HG02870 (cell line): Measurements from ENCODE around the gene MAGOH.
"Not testable (repeated sequence)": the region's sequence is repeated elsewhere in the genome, so short reads cannot be mapped to it uniquely, and the experiment has no call there.

Experiments used
- ATAC-seq: cut with Tn5 transposase; IDR thresholded peaks from one replicate; pipeline ENCODE4 v1.9.1; 2021; ENCODE audit warnings: mild to moderate bottlenecking, moderate library complexity; ENCODE audit not compliant: unreplicated experiment

The MAGOH gene

GRCh38 chr1:53190210-53190611, 48.1 kb downstream of the MAGOH start:
- no peak for ATAC-seq

- no peak for ATAC-seq
Observed at GRCh38 chr1:53189061-53189460, 49.3 kb downstream of the MAGOH start.

GRCh38 chr1:53188099-53188498, 50.2 kb downstream of the MAGOH start:
- ATAC-seq = no peak

- no peak for ATAC-seq
Observed at GRCh38 chr1:53187401-53187800, 50.9 kb downstream of the MAGOH start.

GRCh38 chr1:53186533-53186932, 51.8 kb downstream of the MAGOH start:
- no peak for ATAC-seq

GRCh38 chr1:53185955-53186297, 52.4 kb downstream of the MAGOH start:
- not testable (repeated sequence) for ATAC-seq

GRCh38 chr1:53183095-53183990, 55.0 kb downstream of the MAGOH start:
- ATAC-seq = no peak

GRCh38 chr1:53182716-53183094, 55.6 kb downstream of the MAGOH start:
- ATAC-seq = no peak

- ATAC-seq = no peak
Observed at GRCh38 chr1:53182111-53182593, 56.2 kb downstream of the MAGOH start.

GRCh38 chr1:53180951-53181350, 57.4 kb downstream of the MAGOH start:
- ATAC-seq = no peak

- no peak for ATAC-seq
Observed at GRCh38 chr1:53180226-53180625, 58.1 kb downstream of the MAGOH start.
